Glutamatergic neuron (in vitro differentiated cells): ENCODE results near the gene SIPA1L3. TPM values are rescaled to one million over a fixed set of nuclear protein-coding genes. Genes with fewer than 3 reads are reported as not detected.

Experiments used
- DNase-seq: peaks from one replicate; pipeline ENCODE4 v3.0.0; 2022
- H3K27ac Mint-ChIP-seq: one replicate; pipeline ENCODE4 v1.8.0; 2020; ENCODE audit warnings: mild to moderate bottlenecking, mixed read lengths, inconsistent platforms; ENCODE audit not compliant: unreplicated experiment
- H3K27me3 Mint-ChIP-seq: one replicate; pipeline ENCODE4 v1.8.0; 2020; ENCODE audit warnings: mild to moderate bottlenecking, moderate library complexity, mixed read lengths, inconsistent platforms; ENCODE audit not compliant: unreplicated experiment
- H3K36me3 Mint-ChIP-seq: one replicate; pipeline ENCODE4 v1.8.0; 2020; ENCODE audit warnings: mild to moderate bottlenecking, mixed read lengths, inconsistent platforms; ENCODE audit not compliant: unreplicated experiment
- H3K4me1 Mint-ChIP-seq: one replicate; pipeline ENCODE4 v1.8.0; 2020; ENCODE audit warnings: mild to moderate bottlenecking, low read depth, mixed read lengths, inconsistent platforms; ENCODE audit not compliant: unreplicated experiment
- H3K4me3 Mint-ChIP-seq: one replicate; pipeline ENCODE4 v1.8.0; 2020; ENCODE audit warnings: mild to moderate bottlenecking, mixed read lengths, inconsistent platforms; ENCODE audit not compliant: unreplicated experiment
- H3K9me3 Mint-ChIP-seq: one replicate; pipeline ENCODE4 v1.8.0; 2020; ENCODE audit warnings: mild to moderate bottlenecking, moderate library complexity, mixed read lengths, inconsistent platforms; ENCODE audit not compliant: unreplicated experiment
- CTCF ChIP-seq: fragments of 200-600 bp; sonication (generic); IDR thresholded peaks from one replicate; pipeline ENCODE4 v1.5.0; 2021; ENCODE audit not compliant: partially characterized antibody, unreplicated experiment
- total RNA-seq: library from RNA; stranded (reverse); fragmentation: NEBNext Ultra II Directional; extraction: Animal tissue kit (Norgen Biotek cat#: 25700); gene quantifications from one replicate; pipeline ENCODE4 v1.2.1, GENCODE V29; 2021; ENCODE audit not compliant: unreplicated experiment

SIPA1L3 gene
- total RNA-seq, 1 donor from 2014 or later, result 97.7 TPM

GRCh38 chr19:37950471-37951175 is 43.6 kb downstream of the SIPA1L3 start:
- Mint-ChIP-seq H3K4me1 (peaks cover 25% of the 10 kb centered on the region), H3K4me3 (no peak overlapping the region), H3K27ac (peak overlapping the region; percentile 18), H3K36me3 (peaks cover 9% of the 10 kb centered on the region), H3K9me3 (no peaks in the 10 kb centered on the region), H3K27me3 (peaks cover 8% of the 10 kb centered on the region)
- TF ChIP-seq CTCF, result no peak
- no peak for DNase-seq

- no peak for TF ChIP-seq CTCF
- peaks cover 10% of the 10 kb centered on the region for H3K36me3 Mint-ChIP-seq
- no peak overlapping the region for H3K4me3 Mint-ChIP-seq
- no peaks in the 10 kb centered on the region for H3K9me3 Mint-ChIP-seq
- peaks cover 25% of the 10 kb centered on the region for H3K4me1 Mint-ChIP-seq
- H3K27ac Mint-ChIP-seq, result no peak overlapping the region
- no peak for DNase-seq
- peaks cover 9% of the 10 kb centered on the region for H3K27me3 Mint-ChIP-seq
Observed at GRCh38 chr19:37951816-37952210, 44.8 kb downstream of the SIPA1L3 start.

- Mint-ChIP-seq H3K27me3 (peaks cover 9% of the 10 kb centered on the region), H3K4me3 (no peak overlapping the region), H3K27ac (no peak overlapping the region), H3K9me3 (no peaks in the 10 kb centered on the region), H3K36me3 (peaks cover 10% of the 10 kb centered on the region), H3K4me1 (peaks cover 24% of the 10 kb centered on the region)
- TF ChIP-seq CTCF, result no peak
- DNase-seq, result no peak
Observed at GRCh38 chr19:37953171-37953917, 46.3 kb downstream of the SIPA1L3 start.

DNA sequence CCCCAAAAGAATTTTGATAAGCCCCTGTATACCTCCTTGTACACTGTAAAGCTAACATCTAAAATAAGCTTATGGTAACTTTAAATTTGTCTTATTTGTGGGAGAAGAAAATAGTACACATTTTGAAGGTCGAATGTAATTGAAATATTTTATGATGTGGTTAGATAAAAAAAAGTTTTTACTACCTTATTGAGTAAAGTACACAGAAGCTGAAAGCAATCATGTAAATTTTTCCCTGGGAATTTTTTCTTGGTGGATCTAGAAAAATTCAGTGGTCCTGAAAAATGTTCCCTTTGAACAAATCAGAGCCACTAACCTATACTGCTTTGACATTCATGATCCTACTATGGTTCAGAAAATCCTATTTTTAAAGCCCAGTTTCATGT is 46.9 kb downstream of the SIPA1L3 start:
- Mint-ChIP-seq H3K36me3 (peaks cover 10% of the 10 kb centered on the region), H3K9me3 (no peaks in the 10 kb centered on the region), H3K4me3 (no peak overlapping the region), H3K4me1 (peaks cover 24% of the 10 kb centered on the region), H3K27ac (no peak overlapping the region), H3K27me3 (peaks cover 9% of the 10 kb centered on the region)
- DNase-seq, result no peak
- TF ChIP-seq CTCF, result no peak

- no peak for TF ChIP-seq CTCF
- DNase-seq, result no peak
- H3K27ac Mint-ChIP-seq, result no peak overlapping the region
- peaks cover 9% of the 10 kb centered on the region for H3K27me3 Mint-ChIP-seq
- H3K36me3 Mint-ChIP-seq, result peaks cover 10% of the 10 kb centered on the region
- peaks cover 24% of the 10 kb centered on the region for H3K4me1 Mint-ChIP-seq
- no peaks in the 10 kb centered on the region for H3K9me3 Mint-ChIP-seq
- H3K4me3 Mint-ChIP-seq, result no peak overlapping the region
Observed at GRCh38 chr19:37954421-37954874, 47.4 kb downstream of the SIPA1L3 start.
